HG02571 (cell line): ENCODE results near the gene F2RL3.
"Not testable (repeated sequence)": the region's sequence is repeated elsewhere in the genome, so short reads cannot be mapped to it uniquely, and the experiment has no call there.

Experiments
- ATAC-seq: cut with Tn5 transposase; IDR thresholded peaks from one replicate; pipeline ENCODE4 v1.9.1; 2021; ENCODE audit warnings: mild to moderate bottlenecking, moderate library complexity; ENCODE audit not compliant: unreplicated experiment

Gene F2RL3

GRCh38 chr19:16919496-16919895, 30.7 kb downstream of the F2RL3 start:
- ATAC-seq, result no peak

- no peak for ATAC-seq
Measured at GRCh38 chr19:16920816-16921529, 32.2 kb downstream of the F2RL3 start.

- no peak for ATAC-seq
Measured at GRCh38 chr19:16921766-16922591, 33.2 kb downstream of the F2RL3 start.

- no peak for ATAC-seq
Measured at GRCh38 chr19:16922592-16922934, 33.8 kb downstream of the F2RL3 start.

- ATAC-seq, result no peak
Measured at GRCh38 chr19:16922949-16923348, 34.1 kb downstream of the F2RL3 start.

GRCh38 chr19:16927883-16928282, 39.1 kb downstream of the F2RL3 start:
- ATAC-seq, result no peak

GRCh38 chr19:16928351-16928750, 39.6 kb downstream of the F2RL3 start:
- ATAC-seq, result no peak

GRCh38 chr19:16928916-16929315, 40.1 kb downstream of the F2RL3 start:
- ATAC-seq, result no peak

- ATAC-seq, result no peak
Measured at GRCh38 chr19:16930753-16931152, 42.0 kb downstream of the F2RL3 start.

- ATAC-seq, result no peak
Measured at GRCh38 chr19:16931306-16931705, 42.5 kb downstream of the F2RL3 start.

- no peak for ATAC-seq
Measured at GRCh38 chr19:16934489-16934888, 45.7 kb downstream of the F2RL3 start.

- ATAC-seq, result no peak
Measured at GRCh38 chr19:16936901-16937300, 48.1 kb downstream of the F2RL3 start.

GRCh38 chr19:16937796-16938195, 49.0 kb downstream of the F2RL3 start:
- not testable (repeated sequence) for ATAC-seq

- ATAC-seq, result no peak
Measured at GRCh38 chr19:16938211-16938610, 49.4 kb downstream of the F2RL3 start.

- ATAC-seq, result not testable (repeated sequence)
Measured at GRCh38 chr19:16940063-16940462, 51.3 kb downstream of the F2RL3 start.

GRCh38 chr19:16940626-16941025, 51.8 kb downstream of the F2RL3 start:
- no peak for ATAC-seq
